ENCODE data around the gene EFEMP1.

Gene EFEMP1

GRCh38 chr2:55931281-55931680 is 7.7 kb upstream of the EFEMP1 start:
- no peak for DNase-seq (ENCODE audit: low read depth)

- no peak for DNase-seq (ENCODE audit: low read depth)
Measured at GRCh38 chr2:55929476-55929875, 5.9 kb upstream of the EFEMP1 start.

- DNase-seq (ENCODE audit: low read depth), result no peak
Measured at GRCh38 chr2:55926974-55927373, 3.4 kb upstream of the EFEMP1 start.

- no peak for DNase-seq (ENCODE audit: low read depth)
Measured at GRCh38 chr2:55926246-55926645, 2.7 kb upstream of the EFEMP1 start.

GRCh38 chr2:55923982-55924321 is 370 bp upstream of the EFEMP1 start:
- DNase-seq (ENCODE audit: low read depth), result no peak

- no peak for DNase-seq (ENCODE audit: low read depth)
Measured at GRCh38 chr2:55922291-55922907, 1.2 kb downstream of the EFEMP1 start.

GRCh38 chr2:55919574-55919973 is 4.0 kb downstream of the EFEMP1 start:
- no peak for DNase-seq (ENCODE audit: low read depth)

GRCh38 chr2:55918856-55919255 is 4.7 kb downstream of the EFEMP1 start:
- no peak for DNase-seq (ENCODE audit: low read depth)

GRCh38 chr2:55917713-55918390 is 5.7 kb downstream of the EFEMP1 start:
- no peak for DNase-seq (ENCODE audit: low read depth)

GRCh38 chr2:55917117-55917516 is 6.5 kb downstream of the EFEMP1 start:
- no peak for DNase-seq (ENCODE audit: low read depth)

- no peak for DNase-seq (ENCODE audit: low read depth)
Measured at GRCh38 chr2:55916473-55917049, 7.0 kb downstream of the EFEMP1 start.

GRCh38 chr2:55914786-55915185 is 8.8 kb downstream of the EFEMP1 start:
- no peak for DNase-seq (ENCODE audit: low read depth)

- DNase-seq (ENCODE audit: low read depth), result no peak
Measured at GRCh38 chr2:55912926-55913325, 10.7 kb downstream of the EFEMP1 start.

GRCh38 chr2:55910077-55910476 is 13.5 kb downstream of the EFEMP1 start:
- DNase-seq (ENCODE audit: low read depth), result no peak

- no peak for DNase-seq (ENCODE audit: low read depth)
Measured at GRCh38 chr2:55907686-55908085, 15.9 kb downstream of the EFEMP1 start.

GRCh38 chr2:55906993-55907392 is 16.6 kb downstream of the EFEMP1 start:
- no peak for DNase-seq (ENCODE audit: low read depth)

- DNase-seq (ENCODE audit: low read depth), result no peak
Measured at GRCh38 chr2:55903727-55904126, 19.9 kb downstream of the EFEMP1 start.

- DNase-seq (ENCODE audit: low read depth), result no peak
Measured at GRCh38 chr2:55902971-55903370, 20.6 kb downstream of the EFEMP1 start.

GRCh38 chr2:55902429-55902828 is 21.2 kb downstream of the EFEMP1 start:
- no peak for DNase-seq (ENCODE audit: low read depth)

- no peak for DNase-seq (ENCODE audit: low read depth)
Measured at GRCh38 chr2:55901941-55902340, 21.6 kb downstream of the EFEMP1 start.

GRCh38 chr2:55901322-55901721 is 22.3 kb downstream of the EFEMP1 start:
- DNase-seq (ENCODE audit: low read depth), result no peak

GRCh38 chr2:55899881-55900280 is 23.7 kb downstream of the EFEMP1 start:
- DNase-seq (ENCODE audit: low read depth), result no peak

- no peak for DNase-seq (ENCODE audit: low read depth)
Measured at GRCh38 chr2:55898386-55899040, 25.1 kb downstream of the EFEMP1 start.

Measured in stimulated activated CD8-positive, alpha-beta memory T cell treated with anti-CD3 and anti-CD28 coated beads, Interleukin-4, amount 100 ng/mL, for 24 hours (primary cell).